GM23248 (cell line): Measurements from ENCODE around the gene POU3F1. TPM values are rescaled to one million over a fixed set of nuclear protein-coding genes. Genes with fewer than 3 reads are reported as not detected.
A peak's percentile ranks its signal among the peaks of the same experiment; 100 is the strongest.

Experiments
- DNase-seq: peaks from one replicate; pipeline ENCODE4 v3.0.0-alpha.2; 2015
- H2AFZ ChIP-seq: fragments of 200-600 bp; sonication (generic); 2 replicates; pipeline ENCODE4 v1.6.1; 2016; ENCODE audit warnings: antibody characterized with exemption
- H3F3A ChIP-seq: fragments of 200-600 bp; sonication (generic); 2 replicates; pipeline ENCODE4 v1.6.1; 2016; ENCODE audit warnings: mild to moderate bottlenecking, antibody characterized with exemption, mixed run types; ENCODE audit not compliant: insufficient read depth
- H3K27ac ChIP-seq: fragments of 200-600 bp; sonication (generic); 2 replicates; pipeline ENCODE4 v1.5.1; 2016; ENCODE audit warnings: mild to moderate bottlenecking
- H3K27me3 ChIP-seq: fragments of 200-600 bp; sonication (generic); replicated peaks from 2 replicates; pipeline ENCODE4 v1.6.1; 2016; ENCODE audit warnings: mild to moderate bottlenecking; ENCODE audit not compliant: insufficient read depth
- H3K36me3 ChIP-seq: fragments of 200-600 bp; sonication (generic); 2 replicates; pipeline ENCODE4 v1.6.1; 2016; ENCODE audit warnings: low read depth, mild to moderate bottlenecking
- H3K4me1 ChIP-seq: fragments of 200-600 bp; sonication (generic); 2 replicates; pipeline ENCODE4 v1.6.1; 2016; ENCODE audit warnings: mild to moderate bottlenecking; ENCODE audit not compliant: insufficient read depth
- H3K4me2 ChIP-seq: fragments of 200-600 bp; sonication (generic); one replicate; pipeline ENCODE4 v1.6.1; 2016; ENCODE audit warnings: mild to moderate bottlenecking; ENCODE audit not compliant: unreplicated experiment
- H3K4me3 ChIP-seq: fragments of 200-600 bp; sonication (generic); 2 replicates; pipeline ENCODE4 v1.5.1; 2016; ENCODE audit warnings: mild to moderate bottlenecking
- H3K79me2 ChIP-seq: fragments of 200-600 bp; sonication (generic); 2 replicates; pipeline ENCODE4 v1.6.1; 2016; ENCODE audit warnings: mild to moderate bottlenecking; ENCODE audit not compliant: insufficient read depth
- H3K9ac ChIP-seq: fragments of 200-600 bp; sonication (generic); 2 replicates; pipeline ENCODE4 v1.6.1; 2016; ENCODE audit warnings: mild to moderate bottlenecking
- H3K9me2 ChIP-seq: fragments of 200-600 bp; sonication (generic); 2 replicates; pipeline ENCODE4 v1.6.1; 2016; ENCODE audit warnings: mixed run types, mild to moderate bottlenecking, moderate library complexity; ENCODE audit not compliant: insufficient read depth
- H3K9me3 ChIP-seq: fragments of 200-600 bp; sonication (generic); one replicate; pipeline ENCODE4 v1.6.1; 2017; ENCODE audit warnings: low read depth
- H4K20me1 ChIP-seq: fragments of 200-600 bp; sonication (generic); 2 replicates; pipeline ENCODE4 v1.6.0; 2016; ENCODE audit not compliant: insufficient read depth
- EZH2 ChIP-seq: fragments of 200-600 bp; sonication (generic); IDR thresholded peaks from 2 replicates; pipeline ENCODE4 v1.6.1; 2018; ENCODE audit warnings: antibody characterized with exemption, mild to moderate bottlenecking; ENCODE audit not compliant: insufficient read depth, poor library complexity, severe bottlenecking
- EZH2phosphoT487 ChIP-seq: fragments of 200-600 bp; sonication (generic); IDR thresholded peaks from 2 replicates; pipeline ENCODE4 v1.6.1; 2018; ENCODE audit warnings: antibody characterized with exemption, moderate library complexity, mild to moderate bottlenecking, low read depth; ENCODE audit not compliant: insufficient read depth
- WGBS, 2 experiments: methylation state at CpG; one replicate each; pipeline ENCODE4 v1.1.6; 2015 to 2017; ENCODE audit warnings: low lambda C conversion rate in 2 of 2, low coverage in 1 of 2; ENCODE audit errors: missing lambda C conversion rate in 2 of 2; 5-methylcytosine and 5-hydroxymethylcytosine counted together
- in situ Hi-C: fragments of 300-500 bp; cut with MboI; formaldehyde crosslinking; loops from 2 replicates; pipeline ENCODE4 v1.15.0; 2020
- polyA plus RNA-seq: library from polyadenylated mRNA; unstranded; fragments of >200 nt; fragmentation: Nextera tagmentation; extraction: Ambion mirVana; gene quantifications from 2 replicates; pipeline ENCODE4 v1.2.1, GENCODE V29; 2016
- total RNA-seq: library from RNA; depleted of rRNA; stranded (reverse); fragments of >200 nt; shearing (Covaris generic); gene quantifications from 2 replicates; pipeline ENCODE4 v1.2.3, GENCODE V29; 2014

The POU3F1 gene
- total and polyA plus RNA-seq, 2 experiments from 2014 or later: not detected

DNA sequence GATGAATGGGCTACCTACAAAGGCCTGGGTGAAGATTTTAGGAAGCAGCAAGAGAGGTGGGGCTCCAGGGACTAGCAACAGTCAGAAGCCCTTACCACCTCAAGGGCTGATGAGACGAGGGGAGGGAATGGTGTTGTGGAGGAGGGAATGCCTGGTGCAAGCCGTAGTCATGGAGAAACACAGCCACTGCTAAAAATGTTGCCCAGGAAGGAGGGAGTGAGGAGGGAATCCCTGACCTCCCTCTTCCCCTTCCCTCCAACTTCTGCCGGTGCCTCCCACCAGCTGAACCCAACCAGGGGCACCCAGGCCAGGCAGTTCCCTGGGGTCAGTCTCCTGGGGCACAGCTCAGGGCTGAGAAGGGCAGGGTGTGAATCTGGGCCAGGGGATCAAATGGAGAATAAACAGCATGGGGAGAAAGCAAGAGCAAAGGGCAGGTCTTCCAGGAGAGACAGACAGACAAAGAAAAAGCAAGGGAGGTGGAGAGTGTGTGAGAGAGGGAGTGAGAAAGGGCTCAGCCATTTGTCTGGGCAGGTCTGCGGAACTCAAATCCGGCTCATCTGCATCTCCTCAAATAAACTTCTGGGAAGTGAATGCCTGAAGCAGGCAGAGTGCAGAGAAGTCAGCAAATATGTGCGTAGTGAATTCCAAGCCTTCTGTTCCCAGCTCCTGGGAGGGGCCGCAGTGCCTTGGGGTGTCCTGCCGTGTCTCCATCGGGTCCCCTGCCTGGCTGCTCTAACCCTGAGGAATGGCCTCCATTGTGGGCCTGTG is 27.1 kb upstream of the POU3F1 start:
- in situ Hi-C loops: no loop called here
- 8 to 13% methylated on average over 9 of the region's 9 CpGs for WGBS, 2 experiments

GRCh38 chr1:38072858-38073257 is 26.3 kb upstream of the POU3F1 start:
- Histone ChIP-seq H3K9me2 (no peaks in the 10 kb centered on the region), H3K4me3 (no peak overlapping the region), H3K27me3 (peaks cover 40% of the 10 kb centered on the region), H4K20me1 (no peaks in the 10 kb centered on the region), H3F3A (no peaks in the 10 kb centered on the region), H3K9me3 (no peaks in the 10 kb centered on the region), H3K4me1 (no peaks in the 10 kb centered on the region), H3K36me3 (no peaks in the 10 kb centered on the region), H3K79me2 (no peaks in the 10 kb centered on the region), H3K27ac (no peak overlapping the region), H3K4me2 (no peak overlapping the region), H2AFZ (no peak overlapping the region), H3K9ac (no peak overlapping the region)
- in situ Hi-C loops: no loop called here
- DNase-seq: no peak
- TF ChIP-seq EZH2phosphoT487: no peak
- no peak for TF ChIP-seq EZH2
- 0 to 6% methylated on average over 2 of the region's 2 CpGs for WGBS, 2 experiments

More for the DNA sequence above, 27.1 kb upstream of the POU3F1 start:
- Histone ChIP-seq H4K20me1 (no peaks in the 10 kb centered on the region), H3K4me2 (no peak overlapping the region), H3K27me3 (peaks cover 38% of the 10 kb centered on the region), H3K27ac (no peak overlapping the region), H3K36me3 (no peaks in the 10 kb centered on the region), H3K79me2 (no peaks in the 10 kb centered on the region), H2AFZ (no peak overlapping the region), H3K9me2 (no peaks in the 10 kb centered on the region), H3K4me3 (no peak overlapping the region), H3K4me1 (no peaks in the 10 kb centered on the region), H3F3A (no peaks in the 10 kb centered on the region), H3K9me3 (no peaks in the 10 kb centered on the region), H3K9ac (no peak overlapping the region)
- no peak for DNase-seq
- TF ChIP-seq EZH2 (no peak), EZH2phosphoT487 (no peak)

GRCh38 chr1:38071312-38072256 is 25.0 kb upstream of the POU3F1 start:
- H3K79me2 ChIP-seq: no peaks in the 10 kb centered on the region
- 10% methylated on average over 10 of the region's 10 CpGs for WGBS, 2 experiments
- no peak overlapping the region for H3K4me2 ChIP-seq
- no peaks in the 10 kb centered on the region for H3F3A ChIP-seq
- in situ Hi-C loops: no loop called here
- no peak for TF ChIP-seq EZH2
- TF ChIP-seq EZH2phosphoT487: no peak
- H3K36me3 ChIP-seq: no peaks in the 10 kb centered on the region
- peak; percentile 63 for DNase-seq
- H2AFZ ChIP-seq: no peak overlapping the region
- H3K27me3 ChIP-seq: peaks cover 52% of the 10 kb centered on the region
- H3K27ac ChIP-seq: no peak overlapping the region
- no peak overlapping the region for H3K4me3 ChIP-seq
- no peaks in the 10 kb centered on the region for H3K9me3 ChIP-seq
- H3K4me1 ChIP-seq: no peaks in the 10 kb centered on the region
- no peaks in the 10 kb centered on the region for H3K9me2 ChIP-seq
- H4K20me1 ChIP-seq: no peaks in the 10 kb centered on the region
- H3K9ac ChIP-seq: no peak overlapping the region

DNA sequence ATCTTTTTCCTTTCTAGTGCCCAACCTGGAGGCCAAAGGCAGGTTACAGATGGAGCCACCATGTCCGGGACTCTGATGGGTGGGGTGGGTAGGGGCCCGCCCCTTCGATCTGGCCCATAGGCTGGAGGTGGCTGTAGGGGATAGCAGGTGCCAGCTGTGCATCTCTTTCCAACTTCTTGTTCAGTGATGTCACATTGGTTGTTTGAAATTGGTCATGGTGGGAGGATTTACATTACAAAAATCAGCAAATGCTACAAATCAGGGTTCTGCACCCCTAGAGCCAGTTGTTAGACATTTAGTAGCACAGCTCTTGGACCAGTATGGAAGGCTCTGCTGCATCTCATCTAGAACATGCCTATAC is 22.4 kb upstream of the POU3F1 start:
- Histone ChIP-seq H3K27me3 (peaks cover 43% of the 10 kb centered on the region), H3K4me1 (peaks cover 7% of the 10 kb centered on the region), H3K9ac (no peak overlapping the region), H4K20me1 (no peaks in the 10 kb centered on the region), H3K9me2 (no peaks in the 10 kb centered on the region), H3K27ac (no peak overlapping the region), H3K4me3 (no peak overlapping the region), H3K9me3 (no peaks in the 10 kb centered on the region), H2AFZ (no peak overlapping the region), H3K79me2 (no peaks in the 10 kb centered on the region), H3K4me2 (no peak overlapping the region), H3F3A (no peaks in the 10 kb centered on the region), H3K36me3 (no peaks in the 10 kb centered on the region)
- no peak for TF ChIP-seq EZH2phosphoT487
- no peak for TF ChIP-seq EZH2
- WGBS, 2 experiments: 32 to 74% methylated on average over 3 of the region's 3 CpGs
- no peak for DNase-seq
- in situ Hi-C loops: no loop called here
